Activated naive CD4-positive, alpha-beta T cell treated with anti-CD3 and anti-CD28 coated beads, Interleukin-2, amount 10 ng/mL, durations not matched to agents 7 days and 5 days (primary cell): ENCODE data around the gene PREP.
"Not testable (repeated sequence)": the region's sequence is repeated elsewhere in the genome, so short reads cannot be mapped to it uniquely, and the experiment has no call there.

ENCODE experiments used
- CTCF ChIA-PET: fragments of 350-600 bp; sonication (Branson Sonifier 250); formaldehyde crosslinking; loops from one replicate; lab custom pipeline; 2021; ENCODE audit warnings: antibody characterized with exemption; lab: Charles Lee
- DNase-seq: peaks from one replicate; pipeline ENCODE4 v3.0.0-alpha.2; 2020
- H3K27ac Mint-ChIP-seq: one replicate; pipeline ENCODE4 v1.8.0; 2021; ENCODE audit warnings: mild to moderate bottlenecking, moderate library complexity, mixed read lengths
- H3K27me3 Mint-ChIP-seq: one replicate; pipeline ENCODE4 v1.8.0; 2021; ENCODE audit warnings: mild to moderate bottlenecking, mixed read lengths
- H3K36me3 Mint-ChIP-seq: one replicate; pipeline ENCODE4 v1.8.0; 2021; ENCODE audit warnings: mixed read lengths
- H3K4me1 Mint-ChIP-seq: one replicate; pipeline ENCODE4 v1.8.0; 2021; ENCODE audit warnings: mixed read lengths
- H3K4me3 Mint-ChIP-seq: one replicate; pipeline ENCODE4 v1.8.0; 2021; ENCODE audit warnings: mild to moderate bottlenecking, moderate library complexity, mixed read lengths
- H3K9me3 Mint-ChIP-seq: one replicate; pipeline ENCODE4 v1.8.0; 2021; ENCODE audit warnings: mixed read lengths

The PREP gene

GRCh38 chr6:105231771-105232170 is 171.1 kb downstream of the PREP start:
- H3K9me3 Mint-ChIP-seq, CTCF ChIA-PET, H3K4me1 Mint-ChIP-seq: not testable (repeated sequence)

More at GRCh38 chr6:105231771-105232170, 171.1 kb downstream of the PREP start:
- not testable (repeated sequence) for DNase-seq, H3K36me3 Mint-ChIP-seq, H3K4me3 Mint-ChIP-seq, H3K27ac Mint-ChIP-seq, H3K27me3 Mint-ChIP-seq
